ENCODE results near the gene STK24. TPM values are rescaled to one million over a fixed set of nuclear protein-coding genes. Genes with fewer than 3 reads are reported as not detected.

The STK24 gene
- total RNA-seq, 2 experiments from 2014 or later: 140 to 151 TPM

DNA sequence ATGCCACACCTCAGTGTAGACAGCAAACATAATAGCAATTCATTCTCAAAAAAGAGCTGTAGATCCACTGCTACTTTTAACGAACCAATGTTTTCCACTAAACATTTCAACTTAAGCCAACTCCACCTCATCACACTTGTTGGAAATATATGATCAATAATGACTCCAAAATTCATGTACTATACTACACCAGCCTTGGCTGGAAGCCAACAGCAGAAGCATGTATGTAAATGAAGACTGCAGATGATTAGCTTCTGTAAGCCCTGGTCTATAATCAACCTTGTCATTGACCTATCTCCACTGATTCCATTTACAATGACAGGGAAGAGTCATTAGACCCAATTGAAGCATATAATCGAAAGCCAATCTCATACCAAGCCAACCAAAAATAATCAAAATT lies 71.7 kb downstream of the STK24 start:
- Mint-ChIP-seq H3K27me3 (ENCODE audit: low read depth) (no peaks in the 10 kb centered on the region), H3K4me1 (ENCODE audit: low read depth) (peaks cover 63% of the 10 kb centered on the region), H3K36me3 (ENCODE audit: low read depth) (peaks cover 45% of the 10 kb centered on the region), H3K9me3 (ENCODE audit: insufficient read depth) (no peaks in the 10 kb centered on the region), H3K4me3 (no peak overlapping the region), H3K27ac (no peak overlapping the region)
- DNase-seq (no peak), ATAC-seq (no peak)
- CTCF ChIA-PET: interaction anchor here (0.7 to 2.7 kb wide), 7 partner anchors 17 to 161 kb away, joined by 3 to 9 read pairs (median 4); no protein-coding TSS in a partner anchor
- POLR2A ChIA-PET: interaction anchor here (1.2 kb wide), 2 partner anchors 11 to 21 kb away, joined by 3 to 5 read pairs; no protein-coding TSS in a partner anchor

DNA sequence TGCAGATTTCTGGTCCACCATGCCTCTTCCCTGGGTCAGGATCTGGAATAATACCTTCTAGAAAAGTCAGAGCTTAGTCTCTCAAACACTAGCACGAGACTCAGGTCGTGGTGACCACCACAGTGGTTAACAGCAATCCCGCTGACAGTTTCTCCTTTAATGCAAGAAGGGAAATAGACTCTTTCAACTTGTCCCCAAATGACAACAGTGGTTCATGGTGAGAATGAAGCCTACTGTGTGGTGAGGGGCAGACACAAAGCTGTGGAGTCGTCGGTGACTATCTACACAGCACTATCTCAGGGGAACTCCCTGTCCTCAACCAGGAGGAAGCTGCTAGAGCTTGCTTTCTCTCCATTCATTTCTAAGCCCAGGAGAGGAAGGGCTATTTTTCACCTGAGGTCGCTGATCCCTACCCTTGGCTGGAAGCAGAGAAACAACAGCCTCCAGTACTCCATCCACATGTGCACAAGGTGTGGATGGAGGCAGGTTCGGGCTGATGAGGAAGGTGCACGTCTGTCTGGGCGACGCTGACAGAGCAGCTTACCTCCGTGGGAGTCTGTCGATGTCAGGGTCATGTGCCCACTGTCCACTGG lies 72.4 kb downstream of the STK24 start:
- no peak overlapping the region for H3K27ac Mint-ChIP-seq
- ChIA-PET POLR2A (interaction anchor here (0.7 to 1.2 kb wide), 5 partner anchors 11 to 73 kb away, joined by 3 to 5 read pairs (median 3); partner anchors contain the start of gene STK24), CTCF (interaction anchor here (0.7 to 2.7 kb wide), 10 partner anchors 9 to 162 kb away, joined by 3 to 9 read pairs (median 4); no protein-coding TSS in a partner anchor)
- peaks cover 56% of the 10 kb centered on the region for H3K4me1 Mint-ChIP-seq (ENCODE audit: low read depth)
- no peak overlapping the region for H3K4me3 Mint-ChIP-seq
- H3K9me3 Mint-ChIP-seq (ENCODE audit: insufficient read depth): no peaks in the 10 kb centered on the region
- peak; percentile 90 for ATAC-seq
- no peaks in the 10 kb centered on the region for H3K27me3 Mint-ChIP-seq (ENCODE audit: low read depth)
- peaks cover 48% of the 10 kb centered on the region for H3K36me3 Mint-ChIP-seq (ENCODE audit: low read depth)
- DNase-seq: peak; percentile 69

DNA sequence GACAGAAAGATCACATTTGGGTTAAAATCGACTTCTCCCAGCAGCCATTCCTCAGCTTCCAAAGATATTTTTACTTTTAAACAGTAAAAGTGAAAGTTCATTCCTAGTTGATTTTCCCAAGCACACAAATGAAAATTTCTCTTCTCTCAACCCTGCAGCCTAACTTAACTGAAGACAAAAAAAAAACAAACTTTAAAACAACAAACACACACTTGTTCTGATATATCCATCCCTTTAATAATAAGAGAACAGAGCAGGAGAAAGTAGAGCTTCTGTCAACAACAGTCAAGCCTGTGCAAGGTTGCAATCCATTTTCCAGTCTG lies 72.9 kb downstream of the STK24 start:
- no peaks in the 10 kb centered on the region for H3K27me3 Mint-ChIP-seq (ENCODE audit: low read depth)
- POLR2A ChIA-PET: interaction anchor here (0.7 to 1.2 kb wide), 4 partner anchors 28 to 73 kb away, joined by 3 to 4 read pairs (median 3); partner anchors contain the start of gene STK24
- peaks cover 51% of the 10 kb centered on the region for H3K4me1 Mint-ChIP-seq (ENCODE audit: low read depth)
- no peak overlapping the region for H3K27ac Mint-ChIP-seq
- DNase-seq (no peak), ATAC-seq (no peak)
- CTCF ChIA-PET: interaction anchor here (0.6 to 2.7 kb wide), 9 partner anchors 8 to 1094 kb away, joined by 3 to 9 read pairs (median 4); no protein-coding TSS in a partner anchor
- peaks cover 49% of the 10 kb centered on the region for H3K36me3 Mint-ChIP-seq (ENCODE audit: low read depth)
- H3K9me3 Mint-ChIP-seq (ENCODE audit: insufficient read depth): no peaks in the 10 kb centered on the region
- H3K4me3 Mint-ChIP-seq: no peak overlapping the region

DNA sequence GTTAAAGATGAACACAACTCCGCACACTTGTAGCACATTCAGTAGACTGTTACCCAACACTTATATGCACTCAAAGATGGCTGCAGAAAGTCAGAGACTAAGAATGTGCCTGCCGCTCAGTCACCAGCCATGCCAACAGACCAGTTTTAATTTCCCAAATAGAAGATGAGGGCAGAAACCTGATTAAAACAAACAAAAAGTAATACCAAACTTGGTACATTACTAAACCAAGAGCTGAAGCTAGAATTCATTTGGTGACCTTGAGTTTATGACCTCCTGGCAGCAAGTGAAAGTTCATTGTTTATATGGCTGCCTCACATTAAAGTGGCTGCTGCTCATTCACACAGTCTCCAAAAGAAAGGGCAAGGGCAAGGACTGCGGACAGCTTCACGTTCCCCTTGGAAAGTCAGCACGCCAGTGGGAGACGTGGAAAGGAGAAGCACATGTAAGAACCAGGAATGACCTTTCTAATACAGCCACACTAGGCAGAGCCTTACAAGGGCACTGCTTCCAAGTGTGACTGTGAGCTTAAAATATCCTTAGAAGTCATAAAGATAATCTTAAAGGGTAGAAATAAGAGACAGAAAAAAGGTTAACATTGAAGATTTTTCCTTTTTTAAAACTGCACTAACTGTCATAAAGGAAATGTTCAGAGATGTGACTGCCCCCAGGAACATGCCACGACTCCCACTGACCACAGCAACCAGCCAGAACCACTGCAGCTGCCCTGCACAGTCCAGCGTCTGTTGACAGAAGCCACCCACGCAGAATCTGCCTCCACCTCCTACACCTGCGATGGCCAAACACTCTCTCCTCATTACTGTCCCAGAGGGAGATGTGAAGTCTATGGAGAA lies 73.5 kb downstream of the STK24 start:
- H3K4me1 Mint-ChIP-seq (ENCODE audit: low read depth): peaks cover 46% of the 10 kb centered on the region
- DNase-seq (no peak), ATAC-seq (no peak)
- H3K27ac Mint-ChIP-seq: no peak overlapping the region
- ChIA-PET CTCF (interaction anchor here (0.6 to 2.7 kb wide), 9 partner anchors 8 to 1094 kb away, joined by 3 to 9 read pairs (median 4); no protein-coding TSS in a partner anchor), POLR2A (interaction anchor here (0.9 to 1.2 kb wide), 3 partner anchors 60 to 74 kb away, joined by 3 read pairs; partner anchors contain the start of gene STK24)
- no peaks in the 10 kb centered on the region for H3K27me3 Mint-ChIP-seq (ENCODE audit: low read depth)
- H3K4me3 Mint-ChIP-seq: no peak overlapping the region
- peaks cover 47% of the 10 kb centered on the region for H3K36me3 Mint-ChIP-seq (ENCODE audit: low read depth)
- no peaks in the 10 kb centered on the region for H3K9me3 Mint-ChIP-seq (ENCODE audit: insufficient read depth)

DNA sequence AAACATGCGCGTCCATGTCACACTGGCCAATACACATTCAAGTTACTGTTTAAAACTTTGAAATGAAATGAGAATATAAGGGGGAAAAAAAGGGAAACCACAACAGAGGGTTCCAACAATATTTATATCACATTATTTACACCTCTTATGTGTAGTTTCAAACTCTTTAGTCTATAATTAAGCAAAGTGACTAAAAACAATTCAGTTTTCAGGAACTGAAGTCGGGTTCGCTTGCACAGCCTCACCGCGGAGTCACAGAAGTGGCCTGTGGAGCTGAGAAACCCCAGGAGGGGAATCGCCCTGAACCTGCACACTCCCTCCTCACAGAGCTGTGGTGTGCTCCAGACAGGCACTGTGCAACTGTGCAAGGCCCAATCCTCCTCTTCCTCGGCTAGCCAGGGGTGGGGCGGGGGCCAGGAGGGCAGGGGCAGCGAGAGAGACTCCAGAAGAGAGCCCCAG lies 75.9 kb downstream of the STK24 start:
- no peak overlapping the region for H3K4me3 Mint-ChIP-seq
- peaks cover 54% of the 10 kb centered on the region for H3K4me1 Mint-ChIP-seq (ENCODE audit: low read depth)
- no peaks in the 10 kb centered on the region for H3K9me3 Mint-ChIP-seq (ENCODE audit: insufficient read depth)
- H3K36me3 Mint-ChIP-seq (ENCODE audit: low read depth): peaks cover 44% of the 10 kb centered on the region
- ChIA-PET POLR2A (no interaction called here), CTCF (no interaction called here)
- H3K27ac Mint-ChIP-seq: no peak overlapping the region
- no peak for DNase-seq
- ATAC-seq: no peak
- H3K27me3 Mint-ChIP-seq (ENCODE audit: low read depth): no peaks in the 10 kb centered on the region

DNA sequence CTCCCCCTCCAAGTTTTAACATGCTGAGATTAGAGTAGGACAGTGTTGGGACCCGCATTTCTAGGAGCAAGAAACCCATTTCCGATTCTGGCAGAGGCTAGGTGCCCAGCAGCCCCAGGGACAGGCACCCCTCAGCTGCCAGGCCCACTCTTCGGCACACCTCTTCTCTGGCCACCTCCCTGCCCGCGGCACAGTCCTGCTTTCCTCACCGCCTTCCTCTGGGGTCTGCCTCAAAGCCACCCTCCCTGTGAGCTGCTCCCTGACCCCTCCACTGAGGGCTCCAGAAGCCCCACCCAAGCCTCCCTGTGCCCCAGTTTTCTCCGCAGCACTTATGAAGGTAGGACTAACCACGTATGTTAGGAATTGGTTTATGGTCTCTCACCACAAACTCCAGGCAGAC lies 79.9 kb downstream of the STK24 start:
- no peak overlapping the region for H3K4me3 Mint-ChIP-seq
- DNase-seq: no peak

DNA sequence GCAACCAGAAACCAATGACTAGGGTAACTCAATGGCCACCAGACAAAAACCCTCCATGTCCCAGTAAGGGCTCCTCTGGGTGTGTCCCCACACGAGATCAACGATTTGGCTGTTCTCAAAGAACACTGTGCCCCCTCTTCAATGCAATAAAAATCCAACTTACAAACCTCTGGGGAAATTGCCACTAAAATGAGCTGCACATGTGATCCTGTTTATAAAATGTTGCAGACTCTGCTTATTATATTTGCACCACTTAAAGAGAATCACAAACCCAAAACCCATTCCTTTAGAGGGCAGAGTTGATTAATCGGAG lies 80.5 kb downstream of the STK24 start:
- POLR2A ChIA-PET: no interaction called here
- peaks cover 20% of the 10 kb centered on the region for H3K36me3 Mint-ChIP-seq (ENCODE audit: low read depth)
- H3K9me3 Mint-ChIP-seq (ENCODE audit: insufficient read depth): no peaks in the 10 kb centered on the region
- no peaks in the 10 kb centered on the region for H3K27me3 Mint-ChIP-seq (ENCODE audit: low read depth)
- CTCF ChIA-PET: no interaction called here
- no peak overlapping the region for H3K4me3 Mint-ChIP-seq
- no peak overlapping the region for H3K27ac Mint-ChIP-seq
- DNase-seq: no peak
- peaks cover 26% of the 10 kb centered on the region for H3K4me1 Mint-ChIP-seq (ENCODE audit: low read depth)
- ATAC-seq: no peak

More for the DNA sequence above, 79.9 kb downstream of the STK24 start:
- Mint-ChIP-seq H3K27ac (no peak overlapping the region), H3K4me1 (ENCODE audit: low read depth) (peaks cover 26% of the 10 kb centered on the region), H3K36me3 (ENCODE audit: low read depth) (peaks cover 20% of the 10 kb centered on the region), H3K27me3 (ENCODE audit: low read depth) (no peaks in the 10 kb centered on the region), H3K9me3 (ENCODE audit: insufficient read depth) (no peaks in the 10 kb centered on the region)
- ChIA-PET CTCF (no interaction called here), POLR2A (no interaction called here)
- ATAC-seq: no peak

DNA sequence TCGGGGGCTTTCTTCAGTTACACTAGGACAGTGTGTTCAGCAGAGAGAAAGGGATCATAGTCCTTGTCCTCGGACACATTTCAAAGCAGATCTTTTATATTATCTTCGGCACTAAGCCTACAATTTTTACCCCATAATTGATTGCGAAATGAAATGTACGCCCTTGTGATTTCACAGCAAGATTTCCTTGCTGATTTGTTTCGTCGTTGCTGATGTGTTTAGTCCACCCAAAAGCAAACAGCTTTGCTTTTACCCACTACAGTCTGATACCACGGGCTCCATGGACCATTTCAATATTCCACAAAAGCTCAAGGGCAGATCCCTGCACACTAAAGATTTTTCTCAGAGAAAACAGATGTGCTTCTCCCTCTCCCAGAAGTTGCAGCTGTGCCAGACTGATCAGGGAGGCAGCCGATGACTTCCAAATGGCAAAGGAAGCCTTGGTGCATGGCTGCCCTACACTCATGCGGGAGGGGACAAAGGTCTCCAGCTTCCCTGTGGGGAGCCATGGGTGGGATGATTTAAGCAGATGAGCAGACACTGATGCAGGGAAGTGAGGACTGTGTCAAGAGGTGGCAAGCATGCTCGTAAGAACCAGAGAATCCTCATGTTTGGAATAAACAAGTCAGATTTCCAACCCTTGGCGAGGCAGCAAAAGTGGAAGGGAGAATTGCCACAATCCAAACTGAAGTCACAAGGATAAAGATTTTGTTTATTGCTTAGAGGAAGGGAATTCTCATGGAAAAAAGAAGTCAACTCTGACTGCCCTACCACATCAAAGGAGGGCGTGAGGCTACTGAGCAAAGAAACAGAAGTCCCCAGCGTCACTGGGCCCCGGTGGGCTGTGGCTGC lies 81.1 kb downstream of the STK24 start:
- peaks cover 27% of the 10 kb centered on the region for H3K4me1 Mint-ChIP-seq (ENCODE audit: low read depth)
- DNase-seq (no peak), ATAC-seq (no peak)
- H3K36me3 Mint-ChIP-seq (ENCODE audit: low read depth): peaks cover 23% of the 10 kb centered on the region
- CTCF ChIA-PET: interaction anchor here (0.8 kb wide), 1 partner anchor 8 kb away, joined by 3 read pairs; no protein-coding TSS in a partner anchor
- H3K9me3 Mint-ChIP-seq (ENCODE audit: insufficient read depth): no peaks in the 10 kb centered on the region
- H3K27ac Mint-ChIP-seq: peak overlapping the region; percentile 52
- POLR2A ChIA-PET: no interaction called here
- H3K27me3 Mint-ChIP-seq (ENCODE audit: low read depth): no peaks in the 10 kb centered on the region
- no peak overlapping the region for H3K4me3 Mint-ChIP-seq

DNA sequence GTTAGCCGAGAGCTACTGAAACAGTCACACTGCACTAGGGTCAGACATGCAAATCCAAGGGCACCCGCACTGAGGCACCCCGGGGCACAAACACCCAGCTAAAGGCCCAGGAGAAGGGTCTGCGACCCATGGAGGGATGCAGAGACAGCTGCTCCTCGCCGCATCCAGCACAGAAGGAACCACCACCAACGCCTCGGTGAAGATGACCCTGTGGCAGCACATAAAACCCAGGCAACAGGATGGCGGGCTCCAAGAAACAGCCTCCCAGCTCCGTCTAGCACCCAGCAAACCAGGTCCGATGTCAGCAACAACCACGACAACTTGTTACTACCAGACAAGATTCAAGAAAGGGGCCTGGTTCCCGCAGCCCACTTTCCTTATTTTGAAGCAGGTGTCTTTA lies 82.1 kb downstream of the STK24 start:
- POLR2A ChIA-PET: no interaction called here
- DNase-seq: no peak
- H3K4me1 Mint-ChIP-seq (ENCODE audit: low read depth): peaks cover 34% of the 10 kb centered on the region
- no peaks in the 10 kb centered on the region for H3K9me3 Mint-ChIP-seq (ENCODE audit: insufficient read depth)
- H3K27ac Mint-ChIP-seq: no peak overlapping the region
- CTCF ChIA-PET: no interaction called here
- H3K27me3 Mint-ChIP-seq (ENCODE audit: low read depth): no peaks in the 10 kb centered on the region
- H3K36me3 Mint-ChIP-seq (ENCODE audit: low read depth): peaks cover 18% of the 10 kb centered on the region
- no peak overlapping the region for H3K4me3 Mint-ChIP-seq
- ATAC-seq: no peak

DNA sequence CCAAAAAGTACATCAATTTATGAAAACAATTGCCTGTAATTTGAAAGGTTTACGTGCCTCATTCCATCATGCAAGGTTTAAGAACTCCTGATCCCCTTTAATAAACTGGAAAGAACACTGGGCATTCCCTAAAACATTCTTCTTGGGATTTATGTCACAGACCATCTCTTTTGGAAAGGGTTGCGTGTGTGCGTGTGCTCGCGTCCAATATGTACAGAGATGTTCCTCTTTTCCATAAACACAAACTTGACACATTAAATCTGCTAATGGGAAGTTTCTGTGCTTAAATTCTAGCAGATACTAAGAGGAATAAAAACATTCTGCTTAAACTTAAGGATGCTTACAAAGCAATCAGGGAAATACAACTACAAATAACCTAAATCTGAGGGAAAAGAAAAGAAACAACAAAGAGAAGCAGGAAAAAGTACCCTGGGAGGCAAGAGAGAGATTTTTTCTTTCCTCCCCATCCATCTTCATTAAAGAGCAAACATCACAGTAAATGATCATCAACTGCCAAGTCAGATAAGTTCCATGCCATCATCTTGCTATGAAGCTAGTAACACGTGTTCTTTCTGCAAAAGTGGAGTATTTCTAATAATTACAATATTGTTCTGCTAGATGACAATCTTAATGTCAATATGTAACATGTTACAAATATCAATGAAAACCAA lies 83.7 kb downstream of the STK24 start:
- Mint-ChIP-seq H3K4me1 (ENCODE audit: low read depth) (peaks cover 34% of the 10 kb centered on the region), H3K27ac (no peak overlapping the region), H3K36me3 (ENCODE audit: low read depth) (peaks cover 10% of the 10 kb centered on the region), H3K9me3 (ENCODE audit: insufficient read depth) (no peaks in the 10 kb centered on the region), H3K27me3 (ENCODE audit: low read depth) (no peaks in the 10 kb centered on the region), H3K4me3 (no peak overlapping the region)
- DNase-seq (no peak), ATAC-seq (no peak)
- CTCF ChIA-PET: no interaction called here
- POLR2A ChIA-PET: no interaction called here

DNA sequence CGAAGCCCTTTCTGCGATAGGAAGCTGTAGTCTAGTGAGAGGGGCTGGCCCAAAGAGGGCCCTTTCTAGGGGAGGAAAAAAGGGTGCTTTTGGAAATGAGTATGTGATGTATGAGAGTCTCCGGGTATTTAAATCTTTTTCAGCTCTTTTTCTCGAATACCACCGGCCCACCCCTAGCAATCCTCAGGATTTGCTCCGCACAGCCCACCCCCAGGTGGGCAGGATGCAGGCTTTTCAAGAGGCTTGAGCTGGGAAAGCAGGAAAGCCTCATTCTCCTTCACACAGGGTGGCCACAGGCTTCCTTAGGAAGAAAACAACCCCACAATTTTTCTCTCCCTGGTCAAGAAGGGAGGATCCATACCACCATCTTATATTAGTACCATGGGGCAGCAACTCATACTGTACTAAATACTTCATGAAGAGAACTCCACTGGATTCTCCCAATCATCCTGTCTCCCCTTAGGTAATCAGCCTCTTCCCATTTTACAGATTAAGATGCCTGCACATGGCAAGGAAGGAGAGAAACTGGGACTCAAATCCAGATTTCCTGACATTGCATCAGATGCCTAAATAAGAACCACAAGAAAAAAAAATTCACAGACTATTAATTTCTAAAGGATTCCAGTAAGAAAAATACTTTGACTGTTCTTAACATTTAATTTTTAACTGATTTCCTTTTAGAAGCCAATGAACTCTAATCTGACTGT lies 84.4 kb downstream of the STK24 start:
- no peak overlapping the region for H3K27ac Mint-ChIP-seq
- no peak for DNase-seq
- POLR2A ChIA-PET: no interaction called here

More for the DNA sequence above, 84.4 kb downstream of the STK24 start:
- Mint-ChIP-seq H3K27me3 (ENCODE audit: low read depth) (no peaks in the 10 kb centered on the region), H3K4me3 (no peak overlapping the region), H3K36me3 (ENCODE audit: low read depth) (peaks cover 6% of the 10 kb centered on the region), H3K9me3 (ENCODE audit: insufficient read depth) (no peaks in the 10 kb centered on the region), H3K4me1 (ENCODE audit: low read depth) (peaks cover 32% of the 10 kb centered on the region)
- CTCF ChIA-PET: no interaction called here
- ATAC-seq: no peak

All from activated CD8-positive, alpha-beta T cell treated with anti-CD3 and anti-CD28 coated beads, Interleukin-2, amount 10 ng/mL, durations not matched to agents 7 days and 5 days (primary cell).